Suprapubic skin (tissue), 4 donors: ENCODE data around the gene ACP5. TPM values are rescaled to one million over a fixed set of nuclear protein-coding genes. Genes with fewer than 3 reads are reported as not detected.
"Not testable (repeated sequence)": the region's sequence is repeated elsewhere in the genome, so short reads cannot be mapped to it uniquely, and the experiment has no call there.

Experiments used
- DNase-seq, 2 donors: peaks; one replicate each; pipeline ENCODE4 v3.0.0-alpha.2; 2019; ENCODE audit warnings: low spot score in 2 of 2
- H3K27ac ChIP-seq: fragments of 200-600 bp; sonication (generic); one replicate; pipeline ENCODE4 v1.5.1; 2019
- H3K27me3 ChIP-seq: fragments of 200-600 bp; sonication (generic); one replicate; pipeline ENCODE4 v1.5.1; 2019
- H3K36me3 ChIP-seq: fragments of 200-600 bp; sonication (generic); one replicate; pipeline ENCODE4 v1.5.1; 2019
- H3K4me1 ChIP-seq: fragments of 200-600 bp; sonication (generic); one replicate; pipeline ENCODE4 v1.5.1; 2019
- H3K4me3 ChIP-seq: fragments of 200-600 bp; sonication (generic); one replicate; pipeline ENCODE4 v1.5.1; 2019; ENCODE audit warnings: mild to moderate bottlenecking
- H3K9me3 ChIP-seq: fragments of 200-600 bp; sonication (generic); one replicate; pipeline ENCODE4 v1.5.1; 2019
- EP300 ChIP-seq: sonication (generic); formaldehyde crosslinking; IDR thresholded peaks from one replicate; pipeline ENCODE4 v1.6.1; 2017; ENCODE audit warnings: antibody characterized with exemption
- POLR2A ChIP-seq, 2 donors: fragments of 450-650 bp; IDR thresholded peaks; one replicate each; pipeline ENCODE4 v1.6.1; 2017; ENCODE audit warnings: antibody characterized with exemption in 2 of 2, mild to moderate bottlenecking in 2 of 2, moderate library complexity in 2 of 2
- POLR2AphosphoS5 ChIP-seq, 3 donors: sonication (generic); formaldehyde crosslinking; IDR thresholded peaks; one replicate each; pipeline ENCODE4 v1.6.1; 2017; ENCODE audit warnings: antibody characterized with exemption in 3 of 3
- WGBS: methylation state at CpG from one replicate; pipeline ENCODE4 v1.1.5; 2018; 5-methylcytosine and 5-hydroxymethylcytosine counted together
- total RNA-seq, 4 donors: library from RNA; depleted of rRNA; stranded (reverse); fragments of >200 nt; gene quantifications; one replicate each; pipeline ENCODE4 v1.1.0, GENCODE V29; 2016
- TF ChIP-seq, protein P1 (sequence below), 2 donors: fragments of 200-600 bp in 1 of 2; fragments of 450-650 bp in 1 of 2; sonication (generic) in 1 of 2; IDR thresholded peaks; one replicate each; pipeline ENCODE4 v1.5.1; 2016 to 2019; ENCODE audit warnings: antibody characterized with exemption in 2 of 2, mild to moderate bottlenecking in 1 of 2, moderate library complexity in 1 of 2

The ACP5 gene
- total RNA-seq, 4 donors from 2014 or later = 18.0 to 40.1 (median 32.8) TPM

GRCh38 chr19:11612816-11613511 lies 35.5 kb upstream of the ACP5 start:
- Histone ChIP-seq H3K4me3 (no peak overlapping the region), H3K27me3 (no peaks in the 10 kb centered on the region), H3K27ac (no peak overlapping the region), H3K36me3 (peaks cover 34% of the 10 kb centered on the region), H3K4me1 (no peaks in the 10 kb centered on the region), H3K9me3 (peaks cover 12% of the 10 kb centered on the region)
- DNase-seq = no peak
- TF ChIP-seq EP300 (no peak), POLR2A (IDR thresholded peaks at IDR 0.05) (no peak), POLR2AphosphoS5 (IDR thresholded peaks at IDR 0.05) (no peak)
- TF ChIP-seq, protein P1, sequence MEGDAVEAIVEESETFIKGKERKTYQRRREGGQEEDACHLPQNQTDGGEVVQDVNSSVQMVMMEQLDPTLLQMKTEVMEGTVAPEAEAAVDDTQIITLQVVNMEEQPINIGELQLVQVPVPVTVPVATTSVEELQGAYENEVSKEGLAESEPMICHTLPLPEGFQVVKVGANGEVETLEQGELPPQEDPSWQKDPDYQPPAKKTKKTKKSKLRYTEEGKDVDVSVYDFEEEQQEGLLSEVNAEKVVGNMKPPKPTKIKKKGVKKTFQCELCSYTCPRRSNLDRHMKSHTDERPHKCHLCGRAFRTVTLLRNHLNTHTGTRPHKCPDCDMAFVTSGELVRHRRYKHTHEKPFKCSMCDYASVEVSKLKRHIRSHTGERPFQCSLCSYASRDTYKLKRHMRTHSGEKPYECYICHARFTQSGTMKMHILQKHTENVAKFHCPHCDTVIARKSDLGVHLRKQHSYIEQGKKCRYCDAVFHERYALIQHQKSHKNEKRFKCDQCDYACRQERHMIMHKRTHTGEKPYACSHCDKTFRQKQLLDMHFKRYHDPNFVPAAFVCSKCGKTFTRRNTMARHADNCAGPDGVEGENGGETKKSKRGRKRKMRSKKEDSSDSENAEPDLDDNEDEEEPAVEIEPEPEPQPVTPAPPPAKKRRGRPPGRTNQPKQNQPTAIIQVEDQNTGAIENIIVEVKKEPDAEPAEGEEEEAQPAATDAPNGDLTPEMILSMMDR (IDR thresholded peaks at IDR 0.05) = no peak
- WGBS = 93% methylated on average over 5 of the region's 5 CpGs

GRCh38 chr19:11611730-11612129 lies 34.3 kb upstream of the ACP5 start:
- H3K27ac ChIP-seq = no peak overlapping the region
- TF ChIP-seq, protein P1 (IDR thresholded peaks at IDR 0.05) = no peak
- TF ChIP-seq POLR2AphosphoS5 (IDR thresholded peaks at IDR 0.05) = no peak
- TF ChIP-seq POLR2A (IDR thresholded peaks at IDR 0.05) = no peak
- TF ChIP-seq EP300 = no peak
- DNase-seq = no peak
- H3K27me3 ChIP-seq = no peaks in the 10 kb centered on the region
- H3K9me3 ChIP-seq = no peaks in the 10 kb centered on the region
- peaks cover 22% of the 10 kb centered on the region for H3K36me3 ChIP-seq
- 93% methylated on average over 1 of the region's 1 CpG for WGBS
- no peaks in the 10 kb centered on the region for H3K4me1 ChIP-seq
- H3K4me3 ChIP-seq = no peak overlapping the region

DNA sequence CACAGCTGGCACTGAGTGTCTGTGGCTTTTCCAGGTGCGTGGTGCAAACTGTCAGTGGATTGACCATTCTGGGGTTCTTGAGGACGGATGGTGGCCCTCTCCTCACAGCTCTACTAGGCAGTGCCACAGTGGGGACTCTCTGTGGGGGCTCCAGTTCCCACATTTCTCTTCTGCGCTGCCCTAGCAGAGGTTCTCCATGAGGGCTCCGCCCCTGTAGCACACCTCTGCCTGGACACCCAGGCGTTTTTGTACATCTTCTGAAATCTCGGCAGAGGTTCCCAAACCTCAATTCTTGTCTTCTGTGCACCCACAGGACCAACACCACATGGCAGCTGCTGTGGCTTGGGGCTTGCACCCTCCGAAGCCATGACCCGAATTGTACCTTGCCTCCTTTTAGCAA lies 29.0 kb upstream of the ACP5 start:
- Histone ChIP-seq H3K4me1 (no peaks in the 10 kb centered on the region), H3K36me3 (peaks cover 3% of the 10 kb centered on the region), H3K9me3 (no peaks in the 10 kb centered on the region), H3K4me3 (no peak overlapping the region), H3K27me3 (no peaks in the 10 kb centered on the region), H3K27ac (no peak overlapping the region)
- 94% methylated on average over 8 of the region's 8 CpGs for WGBS
- TF ChIP-seq POLR2A (IDR thresholded peaks at IDR 0.05) (no peak), EP300 (no peak), POLR2AphosphoS5 (IDR thresholded peaks at IDR 0.05) (no peak)
- TF ChIP-seq, protein P1 (IDR thresholded peaks at IDR 0.05) = no peak
- no peak for DNase-seq

GRCh38 chr19:11599704-11600103 lies 22.3 kb upstream of the ACP5 start:
- H3K4me1 ChIP-seq = peaks cover 11% of the 10 kb centered on the region
- not testable (repeated sequence) for H3K27me3 ChIP-seq, H3K36me3 ChIP-seq

GRCh38 chr19:11598746-11599145 lies 21.3 kb upstream of the ACP5 start:
- no peak for DNase-seq
- TF ChIP-seq POLR2A (IDR thresholded peaks at IDR 0.05) = no peak
- no peak for TF ChIP-seq EP300
- no peak for TF ChIP-seq POLR2AphosphoS5 (IDR thresholded peaks at IDR 0.05)
- TF ChIP-seq, protein P1 (IDR thresholded peaks at IDR 0.05) = no peak
- no peaks in the 10 kb centered on the region for H3K9me3 ChIP-seq
- H3K27ac ChIP-seq = no peak overlapping the region
- 85% methylated on average over 2 of the region's 2 CpGs for WGBS
- H3K27me3 ChIP-seq = no peaks in the 10 kb centered on the region
- H3K4me3 ChIP-seq = no peak overlapping the region
- no peaks in the 10 kb centered on the region for H3K36me3 ChIP-seq
- H3K4me1 ChIP-seq = peaks cover 11% of the 10 kb centered on the region

More at GRCh38 chr19:11599704-11600103, 22.3 kb upstream of the ACP5 start:
- H3K9me3 ChIP-seq, H3K4me3 ChIP-seq, H3K27ac ChIP-seq, DNase-seq: not testable (repeated sequence)
- 91% methylated on average over 8 of the region's 8 CpGs for WGBS

- 68% methylated on average over 10 of the region's 10 CpGs for WGBS
- TF ChIP-seq, protein P1 (IDR thresholded peaks at IDR 0.05) = no peak
- TF ChIP-seq EP300 (no peak), POLR2A (IDR thresholded peaks at IDR 0.05) (no peak), POLR2AphosphoS5 (IDR thresholded peaks at IDR 0.05) (no peak)
Measured at GRCh38 chr19:11598103-11598483, 20.6 kb upstream of the ACP5 start.

More at GRCh38 chr19:11598103-11598483, 20.6 kb upstream of the ACP5 start:
- H3K4me3 ChIP-seq = peak overlapping the region; percentile 97
- peaks cover 11% of the 10 kb centered on the region for H3K4me1 ChIP-seq
- no peaks in the 10 kb centered on the region for H3K27me3 ChIP-seq
- no peak overlapping the region for H3K27ac ChIP-seq
- H3K36me3 ChIP-seq = no peaks in the 10 kb centered on the region
- H3K9me3 ChIP-seq = no peaks in the 10 kb centered on the region
- DNase-seq = no peak
